Lower leg skin (tissue), 4 donors: ENCODE data around the gene DMPK. TPM values are rescaled to one million over a fixed set of nuclear protein-coding genes. Genes with fewer than 3 reads are reported as not detected.

Experiments used
- DNase-seq, 2 donors: peaks; one replicate each; pipeline ENCODE4 v3.0.0-alpha.2; 2019; ENCODE audit warnings: low spot score in 2 of 2
- H3K4me3 ChIP-seq: fragments of 200-600 bp; sonication (generic); 2 replicates; pipeline ENCODE4 v1.5.1; 2017; ENCODE audit warnings: mild to moderate bottlenecking, low read depth; ENCODE audit not compliant: poor library complexity, severe bottlenecking
- POLR2A ChIP-seq, 2 donors: fragments of 450-650 bp; IDR thresholded peaks; one replicate each; pipeline ENCODE4 v1.6.1; 2016 to 2017; ENCODE audit warnings: antibody characterized with exemption in 2 of 2, mild to moderate bottlenecking in 1 of 2, moderate library complexity in 1 of 2
- WGBS, 2 donors: methylation state at CpG; one replicate each; pipeline ENCODE4 v1.1.5; 2018; 5-methylcytosine and 5-hydroxymethylcytosine counted together
- intact Hi-C: fragments of 100-400 bp; cut with DNase I; formaldehyde crosslinking; loops from one replicate; pipeline ENCODE4 v1.15.0; 2023; ENCODE audit warnings: low total_unique reads
- total RNA-seq, 4 donors: library from RNA; depleted of rRNA; stranded (reverse); fragments of >200 nt; gene quantifications; one replicate each; pipeline ENCODE4 v1.1.0, GENCODE V29; 2016
- TF ChIP-seq, protein P1 (sequence below), 3 donors: fragments of 450-650 bp; IDR thresholded peaks; one replicate each; pipeline ENCODE4 v1.5.1; 2016; ENCODE audit warnings: antibody characterized with exemption in 3 of 3, mild to moderate bottlenecking in 3 of 3, moderate library complexity in 2 of 3

Gene DMPK
- total RNA-seq, 4 donors from 2014 or later = 8.8 to 20.2 (median 13.8) TPM

DNA sequence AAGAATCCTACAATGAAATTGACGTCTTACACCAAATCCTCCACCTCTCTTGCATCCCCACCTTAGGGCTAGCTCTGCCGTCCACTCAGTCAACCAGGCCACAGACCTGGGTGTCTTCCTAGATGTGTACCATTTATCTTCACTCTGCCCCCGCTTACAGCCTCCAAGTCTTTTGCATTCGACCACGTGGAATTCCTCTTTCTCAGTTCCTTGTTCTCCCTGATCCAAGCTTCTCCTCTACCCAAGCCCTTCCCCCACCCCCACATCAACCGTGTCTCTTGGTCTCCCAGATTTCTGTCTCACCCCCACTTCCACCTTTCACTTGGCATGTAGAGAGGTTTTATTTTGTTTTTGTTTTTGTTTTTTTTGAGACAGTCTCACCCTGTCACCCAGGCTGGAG is 11.6 kb upstream of the DMPK start:
- intact Hi-C loops = no loop called here
- no peak overlapping the region for H3K4me3 ChIP-seq
- no peak for DNase-seq
- no peak for TF ChIP-seq POLR2A (IDR thresholded peaks at IDR 0.05)
- TF ChIP-seq, protein P1, sequence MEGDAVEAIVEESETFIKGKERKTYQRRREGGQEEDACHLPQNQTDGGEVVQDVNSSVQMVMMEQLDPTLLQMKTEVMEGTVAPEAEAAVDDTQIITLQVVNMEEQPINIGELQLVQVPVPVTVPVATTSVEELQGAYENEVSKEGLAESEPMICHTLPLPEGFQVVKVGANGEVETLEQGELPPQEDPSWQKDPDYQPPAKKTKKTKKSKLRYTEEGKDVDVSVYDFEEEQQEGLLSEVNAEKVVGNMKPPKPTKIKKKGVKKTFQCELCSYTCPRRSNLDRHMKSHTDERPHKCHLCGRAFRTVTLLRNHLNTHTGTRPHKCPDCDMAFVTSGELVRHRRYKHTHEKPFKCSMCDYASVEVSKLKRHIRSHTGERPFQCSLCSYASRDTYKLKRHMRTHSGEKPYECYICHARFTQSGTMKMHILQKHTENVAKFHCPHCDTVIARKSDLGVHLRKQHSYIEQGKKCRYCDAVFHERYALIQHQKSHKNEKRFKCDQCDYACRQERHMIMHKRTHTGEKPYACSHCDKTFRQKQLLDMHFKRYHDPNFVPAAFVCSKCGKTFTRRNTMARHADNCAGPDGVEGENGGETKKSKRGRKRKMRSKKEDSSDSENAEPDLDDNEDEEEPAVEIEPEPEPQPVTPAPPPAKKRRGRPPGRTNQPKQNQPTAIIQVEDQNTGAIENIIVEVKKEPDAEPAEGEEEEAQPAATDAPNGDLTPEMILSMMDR (IDR thresholded peaks at IDR 0.05) = no peak
- 55 to 56% methylated on average over 6 of the region's 6 CpGs for WGBS, 2 donors

DNA sequence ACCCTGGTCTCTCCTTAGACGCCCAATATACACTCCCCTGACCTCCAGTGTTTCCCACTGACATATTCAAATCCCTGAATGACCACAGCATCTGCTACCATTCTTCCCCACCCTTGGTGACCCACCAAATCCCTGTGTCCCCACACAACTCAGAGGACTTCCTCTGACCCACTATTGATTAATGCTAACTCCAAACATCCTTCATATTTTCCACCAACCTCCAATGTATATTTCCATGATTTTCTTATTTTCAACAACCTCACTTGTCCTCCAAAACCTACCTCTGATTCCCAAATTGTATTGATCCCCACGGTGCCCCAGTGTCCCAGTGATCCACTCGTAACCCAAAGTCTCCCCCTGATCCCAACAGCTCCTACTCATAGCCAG is 10.9 kb upstream of the DMPK start:
- H3K4me3 ChIP-seq = no peak overlapping the region
- intact Hi-C loops = no loop called here
- WGBS, 2 donors = 35 to 47% methylated on average over 3 of the region's 3 CpGs
- DNase-seq = no peak
- TF ChIP-seq, protein P1 (IDR thresholded peaks at IDR 0.05) = no peak
- TF ChIP-seq POLR2A (IDR thresholded peaks at IDR 0.05) = no peak

DNA sequence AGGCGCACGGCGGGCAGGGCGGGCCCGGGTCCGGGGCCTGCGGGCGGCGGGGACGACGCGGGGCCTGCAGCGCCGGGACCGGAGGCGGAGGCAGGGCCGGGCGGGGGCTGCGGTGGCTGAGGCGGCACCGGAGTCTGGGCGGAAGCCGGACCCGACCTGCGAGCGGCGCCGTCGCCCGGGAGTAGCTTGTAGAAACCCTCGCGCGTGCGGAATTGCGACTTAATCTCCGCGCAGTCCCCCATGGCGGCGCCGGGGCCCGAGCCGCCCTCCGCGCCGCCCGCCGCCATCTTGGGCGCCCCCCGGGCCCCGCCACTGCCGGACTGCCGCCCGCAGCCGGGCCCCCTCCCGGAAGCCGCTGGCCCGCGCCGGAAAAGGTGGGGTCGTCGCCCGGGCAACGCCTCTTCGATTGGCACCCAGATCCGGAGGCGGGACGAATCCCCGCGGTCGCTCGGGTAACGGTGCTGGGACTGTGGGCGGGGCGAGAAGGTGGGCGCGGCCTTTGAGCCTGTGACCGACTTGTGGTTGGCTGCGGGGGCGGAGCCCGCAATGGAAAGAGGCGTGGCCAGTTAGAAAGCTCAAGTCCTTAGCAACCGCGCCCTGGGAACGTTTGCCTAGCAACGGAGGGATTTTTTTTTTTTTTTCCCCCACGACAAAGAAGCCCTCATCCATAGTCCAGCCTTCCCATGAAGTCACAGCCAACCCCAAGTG is 10.3 kb upstream of the DMPK start, which contains the start of gene DMWD:
TSS of gene DMWD (minus strand) at position 376 of the 708 bp plus-strand sequence. CDS start at position 287, 89 bp downstream.
- intact Hi-C loops = no loop called here
- peak; percentile 99 to 100 for DNase-seq
- 0 to 1% methylated on average over 19 to 42 of the region's 86 CpGs for WGBS, 2 donors
- TF ChIP-seq, protein P1 (IDR thresholded peaks at IDR 0.05) = no peak
- no peak for TF ChIP-seq POLR2A (IDR thresholded peaks at IDR 0.05)
- peak within 1 kb of the TSS; percentile 56 for H3K4me3 ChIP-seq

DNA sequence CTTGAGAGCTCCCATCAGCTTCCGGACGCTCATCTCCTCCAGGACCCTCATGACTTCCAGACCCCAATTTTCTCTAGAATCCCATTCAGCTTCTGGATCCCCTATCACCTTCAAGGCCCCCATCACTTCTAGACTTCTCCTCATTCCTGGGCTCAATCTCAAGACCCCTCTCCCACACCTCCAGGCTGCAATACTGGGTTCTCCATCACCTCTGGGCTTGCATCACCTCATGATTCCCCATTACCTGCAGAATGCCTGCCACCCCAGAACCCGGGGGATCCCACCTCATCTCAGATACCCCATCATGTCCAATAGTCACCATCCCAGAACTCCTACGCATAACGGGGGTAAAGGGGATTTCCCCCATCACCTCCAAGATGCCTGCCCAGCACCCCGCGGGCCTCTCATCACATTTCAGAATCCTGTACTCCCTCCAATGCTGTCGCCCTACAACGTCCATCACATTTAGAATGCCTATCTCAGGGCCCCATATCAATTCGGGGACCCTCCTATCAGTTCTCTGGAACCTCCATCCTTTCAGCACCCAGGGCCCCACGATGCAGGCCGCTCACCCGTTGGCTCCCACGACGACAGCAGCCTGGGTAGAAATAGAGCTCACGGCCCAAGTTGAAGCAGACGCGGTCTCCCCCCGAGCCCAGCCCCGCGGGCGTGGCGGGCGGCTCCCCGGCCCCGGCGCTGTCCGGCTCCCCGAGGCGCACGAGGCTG is 9.6 kb upstream of the DMPK start:
- H3K4me3 ChIP-seq = peak overlapping the region; percentile 56
- TF ChIP-seq POLR2A (IDR thresholded peaks at IDR 0.05) = no peak
- TF ChIP-seq, protein P1 (IDR thresholded peaks at IDR 0.05) = no peak
- intact Hi-C loops = no loop called here
- 6 to 9% methylated on average over 23 to 30 of the region's 31 CpGs for WGBS, 2 donors
- DNase-seq = no peak

DNA sequence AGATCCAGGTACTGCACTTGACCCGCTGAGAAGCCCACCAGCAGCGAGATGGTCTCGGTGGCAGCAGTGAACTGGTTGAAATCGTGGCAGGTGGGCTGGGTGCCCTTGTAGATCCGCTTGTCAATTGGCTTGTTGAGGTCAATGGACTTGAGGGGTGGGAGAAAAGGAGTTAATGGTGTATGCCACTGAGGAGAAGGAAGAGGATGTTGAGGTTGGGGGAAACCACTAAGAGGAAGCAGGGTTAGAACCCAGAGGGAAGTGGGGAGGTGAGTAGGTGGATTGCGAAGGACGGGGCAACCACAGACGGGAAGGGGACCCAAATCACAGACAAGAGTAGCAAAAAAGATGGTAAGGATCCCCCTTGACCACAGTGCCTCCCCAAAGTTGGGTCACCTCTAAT is 8.7 kb upstream of the DMPK start:
- TF ChIP-seq, protein P1 (IDR thresholded peaks at IDR 0.05) = no peak
- TF ChIP-seq POLR2A (IDR thresholded peaks at IDR 0.05) = no peak
- WGBS, 2 donors = 73% methylated on average over 8 of the region's 8 CpGs
- intact Hi-C loops = no loop called here
- DNase-seq = no peak
- H3K4me3 ChIP-seq = no peak overlapping the region
